ENCODE measurements around the gene FLOT2.
"Not testable (repeated sequence)": the region's sequence is repeated elsewhere in the genome, so short reads cannot be mapped to it uniquely, and the experiment has no call there.

FLOT2 gene

GRCh38 chr17:28841901-28842281 lies 55.6 kb downstream of the FLOT2 start:
- no peak for DNase-seq

GRCh38 chr17:28839221-28839620 lies 58.3 kb downstream of the FLOT2 start:
- no peak for DNase-seq

GRCh38 chr17:28836541-28836940 lies 61.0 kb downstream of the FLOT2 start:
- not testable (repeated sequence) for DNase-seq

GRCh38 chr17:28834420-28834819 lies 63.1 kb downstream of the FLOT2 start:
- no peak for DNase-seq
